ENCODE data around the gene APOL5. TPM values are rescaled to one million over a fixed set of nuclear protein-coding genes. Genes with fewer than 3 reads are reported as not detected.

Gene APOL5, protein sequence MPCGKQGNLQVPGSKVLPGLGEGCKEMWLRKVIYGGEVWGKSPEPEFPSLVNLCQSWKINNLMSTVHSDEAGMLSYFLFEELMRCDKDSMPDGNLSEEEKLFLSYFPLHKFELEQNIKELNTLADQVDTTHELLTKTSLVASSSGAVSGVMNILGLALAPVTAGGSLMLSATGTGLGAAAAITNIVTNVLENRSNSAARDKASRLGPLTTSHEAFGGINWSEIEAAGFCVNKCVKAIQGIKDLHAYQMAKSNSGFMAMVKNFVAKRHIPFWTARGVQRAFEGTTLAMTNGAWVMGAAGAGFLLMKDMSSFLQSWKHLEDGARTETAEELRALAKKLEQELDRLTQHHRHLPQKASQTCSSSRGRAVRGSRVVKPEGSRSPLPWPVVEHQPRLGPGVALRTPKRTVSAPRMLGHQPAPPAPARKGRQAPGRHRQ
- total RNA-seq (2022; extraction: Qiagen RNA extraction; ENCODE audit: low read depth), result not detected in 5 replicates

DNA sequence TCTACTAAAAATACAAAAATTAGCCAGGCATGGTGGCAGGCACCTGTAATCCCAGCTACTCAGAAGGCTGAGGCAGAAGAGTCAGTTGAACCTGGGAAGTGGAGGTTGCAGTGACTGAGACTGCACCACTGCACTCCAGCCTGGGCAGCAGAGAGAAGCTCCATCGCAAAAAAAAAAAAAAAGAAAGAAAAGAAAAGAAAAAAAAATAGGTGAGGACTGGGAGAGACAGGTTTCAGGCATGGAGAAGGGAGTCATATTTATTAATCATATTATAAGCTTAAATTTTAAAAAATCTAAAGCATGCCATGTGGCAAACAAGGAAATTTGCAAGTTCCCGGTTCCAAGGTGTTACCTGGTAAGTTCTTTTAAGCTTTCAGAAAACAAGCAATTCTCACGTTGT lies at the start of gene APOL5:
APOL5 (plus strand) TSS at position 301 of the 400 bp plus-strand sequence; CDS start at position 301, 0 bp downstream.

Other genes with a start within 250 kb of the APOL5 start
- 1.1 to 1.5 TPM (median 1.3 TPM) in 5 replicates for gene RASD2, start 177.0 kb upstream of the APOL5 start, total RNA-seq (2022; extraction: Qiagen RNA extraction; ENCODE audit: low read depth)
- 6.0 to 11.2 TPM (median 6.8 TPM) in 5 replicates for gene MB, start 100.5 kb upstream of the APOL5 start, total RNA-seq (2022; extraction: Qiagen RNA extraction; ENCODE audit: low read depth)
- 2.2 to 2.9 TPM (median 2.3 TPM) in 5 replicates for gene APOL6, start 69.4 kb upstream of the APOL5 start, total RNA-seq (2022; extraction: Qiagen RNA extraction; ENCODE audit: low read depth)

All from A549 treated with DMSO at 1 μM for 4 hours (cell line).